OCI-LY7 (cell line): ENCODE results near the gene AOPEP. TPM values are rescaled to one million over a fixed set of nuclear protein-coding genes. Genes with fewer than 3 reads are reported as not detected.

Experiments
- BruUV-seq: library from RNA; stranded (reverse); fragments of 400-500 nt; replicated peaks from 2 replicates; lab custom pipeline; 2021; lab: Mats Ljungman, UMichigan
- CTCF ChIA-PET: fragments of 300-600 bp; sonication (Branson Sonifier 250); formaldehyde crosslinking; loops from one replicate; lab custom pipeline; 2022; ENCODE audit warnings: antibody characterized with exemption; ENCODE audit not compliant: unreplicated experiment; lab: Charles Lee
- POLR2A ChIA-PET: fragments of 300-600 bp; sonication (Branson Sonifier 250); formaldehyde crosslinking; loops from one replicate; lab custom pipeline; 2022; ENCODE audit warnings: antibody characterized with exemption; lab: Charles Lee
- DNase-seq: peaks from one replicate; pipeline ENCODE4 v3.0.0-alpha.2; 2015; ENCODE audit warnings: low spot score
- H2AFZ ChIP-seq: fragments of 200-600 bp; sonication (generic), shearing (Covaris generic); 2 replicates; pipeline ENCODE4 v1.6.1; 2014; ENCODE audit warnings: mild to moderate bottlenecking, antibody characterized with exemption, low read length, moderate library complexity
- H3K27ac ChIP-seq: fragments of 200-600 bp; sonication (generic); 2 replicates; pipeline ENCODE4 v1.5.1; 2014; ENCODE audit warnings: mixed run types, low read depth, mild to moderate bottlenecking, moderate library complexity, low read length, inconsistent platforms; ENCODE audit not compliant: poor library complexity, severe bottlenecking
- H3K36me3 ChIP-seq: fragments of 200-600 bp; sonication (generic); 2 replicates; pipeline ENCODE4 v1.6.1; 2014; ENCODE audit warnings: mild to moderate bottlenecking, antibody characterized with exemption, low read length, moderate library complexity, mixed read lengths; ENCODE audit not compliant: insufficient read depth
- H3K4me1 ChIP-seq: fragments of 200-600 bp; sonication (generic); 2 replicates; pipeline ENCODE4 v1.5.1; 2014; ENCODE audit warnings: mild to moderate bottlenecking, low read length; ENCODE audit not compliant: insufficient read depth, poor library complexity, severe bottlenecking
- H3K4me2 ChIP-seq: fragments of 200-600 bp; sonication (generic); 2 replicates; pipeline ENCODE4 v1.6.1; 2014; ENCODE audit warnings: mild to moderate bottlenecking, low read length
- H3K4me3 ChIP-seq: fragments of 200-600 bp; sonication (generic); 2 replicates; pipeline ENCODE4 v1.5.1; 2014; ENCODE audit warnings: mild to moderate bottlenecking, low read depth, low read length; ENCODE audit not compliant: poor library complexity, severe bottlenecking
- H3K79me2 ChIP-seq: fragments of 200-600 bp; sonication (generic); 2 replicates; pipeline ENCODE4 v1.6.1; 2016; ENCODE audit warnings: low read depth, mild to moderate bottlenecking, low read length, moderate library complexity, mixed read lengths; ENCODE audit not compliant: insufficient read depth
- H3K9me2 ChIP-seq: fragments of 200-600 bp; sonication (generic); 2 replicates; pipeline ENCODE4 v1.6.1; 2016; ENCODE audit warnings: mild to moderate bottlenecking, low read length, mixed read lengths; ENCODE audit not compliant: insufficient read depth
- H3K9me3 ChIP-seq: fragments of 200-600 bp; sonication (generic); 2 replicates; pipeline ENCODE4 v1.6.1; 2014; ENCODE audit warnings: mild to moderate bottlenecking, mixed run types, low read length, mixed read lengths
- H4K20me1 ChIP-seq: fragments of 200-600 bp; sonication (generic); 2 replicates; pipeline ENCODE4 v1.6.1; 2014; ENCODE audit warnings: mild to moderate bottlenecking, antibody characterized with exemption, low read length, moderate library complexity, mixed read lengths; ENCODE audit not compliant: insufficient read depth
- EZH2phosphoT487 ChIP-seq: fragments of 200-600 bp; sonication (generic); IDR thresholded peaks from 2 replicates; pipeline ENCODE4 v1.6.1; 2018; ENCODE audit warnings: low read depth, borderline replicate concordance, mild to moderate bottlenecking, mixed run types, antibody characterized with exemption, low read length, moderate library complexity, mixed read lengths
- intact Hi-C: fragments of 100-400 bp; cut with micrococcal nuclease; formaldehyde crosslinking; loops from one replicate; pipeline ENCODE4 v1.10.0; 2022; ENCODE audit not compliant: unreplicated experiment
- total RNA-seq, 2 experiments: library from RNA; depleted of rRNA in 1 of 2; stranded (reverse); fragments of >200 nt in 1 of 2; shearing (Covaris generic) in 1 of 2; gene quantifications; 2 replicates each; pipeline ENCODE4 v1.2.3, GENCODE V29; 2014 to 2022
- TF ChIP-seq, protein P1 (sequence below): fragments of 200-600 bp; sonication (generic); conservative IDR thresholded peaks from 2 replicates; pipeline ENCODE4 v1.5.1; 2014; ENCODE audit warnings: mild to moderate bottlenecking, antibody characterized with exemption, low read length, moderate library complexity, mixed read lengths

Gene AOPEP
- total RNA-seq, 2 experiments from 2014 or later: 17.3 to 24.3 TPM

DNA sequence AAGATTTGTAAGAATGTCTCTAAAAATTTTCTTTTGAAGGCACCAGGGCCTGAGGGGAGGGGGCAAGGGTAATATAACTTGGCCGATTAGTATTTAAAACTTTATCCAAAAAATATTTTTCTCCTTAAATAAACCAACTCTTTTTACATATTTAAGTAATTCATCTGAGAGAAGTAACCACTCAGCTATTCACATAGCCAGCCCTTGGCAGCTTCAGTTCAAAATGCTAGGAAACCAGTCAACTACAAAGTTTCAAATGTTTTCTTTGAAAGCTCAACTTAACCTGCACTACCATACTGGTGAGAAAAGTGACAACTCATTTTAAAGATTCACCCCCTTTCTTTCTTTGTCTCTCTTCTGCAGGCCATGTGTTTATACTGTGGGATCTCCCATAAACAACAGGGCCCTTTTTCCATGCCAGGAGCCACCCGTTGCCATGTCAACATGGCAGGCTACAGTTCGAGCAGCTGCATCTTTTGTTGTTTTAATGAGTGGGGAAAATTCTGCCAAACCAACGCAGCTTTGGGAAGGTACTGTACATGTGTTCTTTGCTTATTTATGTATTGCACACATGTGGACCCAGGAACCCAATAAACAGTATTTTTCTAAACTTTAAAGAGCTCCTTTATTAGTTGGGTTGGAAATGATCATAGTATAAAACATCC lies 46.3 kb downstream of the AOPEP start:
- Histone ChIP-seq H3K4me2 (no peak overlapping the region), H4K20me1 (no peaks in the 10 kb centered on the region), H3K36me3 (no peaks in the 10 kb centered on the region), H3K79me2 (no peaks in the 10 kb centered on the region), H3K27ac (no peak overlapping the region), H3K4me1 (no peaks in the 10 kb centered on the region), H3K9me3 (no peaks in the 10 kb centered on the region), H2AFZ (no peak overlapping the region), H3K9me2 (no peaks in the 10 kb centered on the region), H3K4me3 (no peak overlapping the region)
- DNase-seq: no peak
- no TSS peak for BruUV-seq
- TF ChIP-seq, protein P1, sequence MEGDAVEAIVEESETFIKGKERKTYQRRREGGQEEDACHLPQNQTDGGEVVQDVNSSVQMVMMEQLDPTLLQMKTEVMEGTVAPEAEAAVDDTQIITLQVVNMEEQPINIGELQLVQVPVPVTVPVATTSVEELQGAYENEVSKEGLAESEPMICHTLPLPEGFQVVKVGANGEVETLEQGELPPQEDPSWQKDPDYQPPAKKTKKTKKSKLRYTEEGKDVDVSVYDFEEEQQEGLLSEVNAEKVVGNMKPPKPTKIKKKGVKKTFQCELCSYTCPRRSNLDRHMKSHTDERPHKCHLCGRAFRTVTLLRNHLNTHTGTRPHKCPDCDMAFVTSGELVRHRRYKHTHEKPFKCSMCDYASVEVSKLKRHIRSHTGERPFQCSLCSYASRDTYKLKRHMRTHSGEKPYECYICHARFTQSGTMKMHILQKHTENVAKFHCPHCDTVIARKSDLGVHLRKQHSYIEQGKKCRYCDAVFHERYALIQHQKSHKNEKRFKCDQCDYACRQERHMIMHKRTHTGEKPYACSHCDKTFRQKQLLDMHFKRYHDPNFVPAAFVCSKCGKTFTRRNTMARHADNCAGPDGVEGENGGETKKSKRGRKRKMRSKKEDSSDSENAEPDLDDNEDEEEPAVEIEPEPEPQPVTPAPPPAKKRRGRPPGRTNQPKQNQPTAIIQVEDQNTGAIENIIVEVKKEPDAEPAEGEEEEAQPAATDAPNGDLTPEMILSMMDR: no peak
- TF ChIP-seq EZH2phosphoT487: no peak
- ChIA-PET POLR2A (interaction anchor here (0.5 to 0.6 kb wide), 3 partner anchors 162 to 955 kb away, joined by 3 to 5 read pairs (median 5); no protein-coding TSS in a partner anchor), CTCF (no interaction called here)
- intact Hi-C loops: no loop called here

DNA sequence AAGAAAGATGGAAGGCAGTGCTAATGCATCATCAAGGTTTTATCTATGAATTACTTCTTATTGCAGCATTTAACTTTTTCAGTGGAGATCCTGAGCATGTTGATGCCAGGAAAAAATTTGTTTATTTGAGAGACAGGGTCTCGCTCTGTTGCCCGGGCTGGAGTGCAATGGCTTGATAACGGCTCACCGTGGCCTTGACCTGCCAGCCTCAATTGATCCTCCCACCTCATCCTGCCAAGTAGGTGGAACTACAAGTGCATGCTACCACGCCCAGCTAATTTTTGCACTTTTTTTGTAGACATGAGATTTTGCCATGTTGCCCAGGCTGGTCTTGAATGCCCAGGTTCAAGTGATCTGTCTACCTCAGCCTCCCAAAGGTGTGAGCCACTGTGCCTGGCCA lies 47.2 kb downstream of the AOPEP start:
- POLR2A ChIA-PET: interaction anchor here (0.6 kb wide), 1 partner anchor 161 kb away, joined by 3 read pairs; no protein-coding TSS in a partner anchor
- no TSS peak for BruUV-seq
- no peaks in the 10 kb centered on the region for H4K20me1 ChIP-seq
- no peak overlapping the region for H3K4me2 ChIP-seq
- H3K4me1 ChIP-seq: no peaks in the 10 kb centered on the region
- no peaks in the 10 kb centered on the region for H3K79me2 ChIP-seq
- no peaks in the 10 kb centered on the region for H3K36me3 ChIP-seq
- CTCF ChIA-PET: no interaction called here
- no peaks in the 10 kb centered on the region for H3K9me3 ChIP-seq
- DNase-seq: no peak
- no peak overlapping the region for H2AFZ ChIP-seq
- no peaks in the 10 kb centered on the region for H3K9me2 ChIP-seq
- no peak for TF ChIP-seq EZH2phosphoT487
- TF ChIP-seq, protein P1: no peak
- H3K4me3 ChIP-seq: no peak overlapping the region
- H3K27ac ChIP-seq: no peak overlapping the region
- intact Hi-C loops: no loop called here

DNA sequence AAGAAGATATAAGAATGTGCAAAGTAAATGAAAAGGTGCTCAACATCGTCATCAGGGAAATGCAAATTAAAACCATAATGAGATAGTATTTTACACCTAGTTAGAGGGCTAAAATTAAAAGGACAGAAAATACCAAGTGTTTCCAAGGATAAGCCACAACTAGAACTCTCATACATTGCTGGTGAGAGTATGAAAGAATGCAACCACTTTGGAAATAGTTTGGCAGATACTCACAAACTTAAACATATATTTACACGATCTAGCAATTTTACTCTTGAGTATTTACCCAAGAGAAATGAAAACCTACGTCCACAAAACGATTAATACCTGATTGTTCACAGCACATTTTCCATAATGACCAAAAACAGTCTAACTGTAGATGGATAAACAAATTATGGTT lies 51.5 kb downstream of the AOPEP start:
- DNase-seq: no peak
- H3K4me2 ChIP-seq: no peak overlapping the region
- ChIA-PET CTCF (no interaction called here), POLR2A (no interaction called here)
- no peaks in the 10 kb centered on the region for H3K79me2 ChIP-seq
- no peaks in the 10 kb centered on the region for H3K9me2 ChIP-seq
- no TSS peak for BruUV-seq
- no peaks in the 10 kb centered on the region for H3K4me1 ChIP-seq
- no peaks in the 10 kb centered on the region for H3K9me3 ChIP-seq
- H3K27ac ChIP-seq: no peak overlapping the region
- TF ChIP-seq EZH2phosphoT487: no peak
- intact Hi-C loops: no loop called here
- H3K36me3 ChIP-seq: no peaks in the 10 kb centered on the region
- no peak overlapping the region for H2AFZ ChIP-seq
- no peaks in the 10 kb centered on the region for H4K20me1 ChIP-seq
- no peak overlapping the region for H3K4me3 ChIP-seq
